BJ (cell line): ENCODE data around the gene ZPBP2. TPM values are rescaled to one million over a fixed set of nuclear protein-coding genes. Genes with fewer than 3 reads are reported as not detected.

Source experiments
- CTCF ChIA-PET: fragments of 350-600 bp; formaldehyde crosslinking; extraction: SDS; loops from one replicate; lab custom pipeline; 2021; ENCODE audit warnings: antibody characterized with exemption, inconsistent platforms; lab: Yijun Ruan, JAX
- POLR2A ChIA-PET: fragments of 300-600 bp; sonication (Branson Sonifier 250); formaldehyde crosslinking; extraction: SDS; loops from one replicate; lab custom pipeline; 2021; ENCODE audit warnings: antibody characterized with exemption; lab: Charles Lee
- DNase-seq: peaks from one replicate; pipeline ENCODE4 v3.0.0-alpha.2; 2011; ENCODE audit warnings: low read depth
- H3K27me3 ChIP-seq: 2 replicates; pipeline ENCODE4 v1.6.0; 2011; ENCODE audit warnings: low read length; ENCODE audit not compliant: control insufficient read depth, insufficient read depth
- H3K36me3 ChIP-seq: 2 replicates; pipeline ENCODE4 v1.5.1; 2011; ENCODE audit warnings: low read length; ENCODE audit not compliant: control insufficient read depth, insufficient read depth
- H3K4me3 ChIP-seq: 2 replicates; pipeline ENCODE4 v1.5.1; 2011; ENCODE audit warnings: low read depth, mild to moderate bottlenecking, control low read depth, low read length
- CTCF ChIP-seq: IDR thresholded peaks from 2 replicates; pipeline ENCODE4 v1.5.1; 2011; ENCODE audit warnings: low read depth, mild to moderate bottlenecking, control low read depth, inconsistent platforms, low read length, moderate library complexity; ENCODE audit not compliant: insufficient read depth
- polyA plus RNA-seq: library from polyadenylated mRNA; depleted of rRNA; stranded (reverse); fragments of >200 nt; gene quantifications from 2 replicates; pipeline ENCODE4 v1.2.3, GENCODE V29; 2011

The ZPBP2 gene
- polyA plus RNA-seq, 1 experiment = not detected

- DNase-seq = no peak
- Histone ChIP-seq H3K4me3 (no peak overlapping the region), H3K27me3 (peaks cover 4% of the 10 kb centered on the region; the same call in 1 of the 2 replicates), H3K36me3 (no peaks in the 10 kb centered on the region)
- ChIA-PET CTCF (no interaction called here), POLR2A (no interaction called here)
- no peak for TF ChIP-seq CTCF
Measured at GRCh38 chr17:39834017-39834416, 34.0 kb upstream of the ZPBP2 start.

- Histone ChIP-seq H3K36me3 (no peaks in the 10 kb centered on the region), H3K4me3 (no peak overlapping the region), H3K27me3 (peaks cover 4% of the 10 kb centered on the region; the same call in 1 of the 2 replicates)
- ChIA-PET CTCF (interaction anchor here (0.5 to 1.2 kb wide), 4 partner anchors 22 to 71 kb away, joined by 3 to 4 read pairs (median 3); no protein-coding TSS in a partner anchor), POLR2A (no interaction called here)
- TF ChIP-seq CTCF = no peak
- DNase-seq = no peak
Measured at GRCh38 chr17:39835038-39835786, 32.8 kb upstream of the ZPBP2 start.

GRCh38 chr17:39836117-39836516, 31.9 kb upstream of the ZPBP2 start:
- no peak for DNase-seq
- Histone ChIP-seq H3K4me3 (no peak overlapping the region), H3K27me3 (peaks cover 6% of the 10 kb centered on the region), H3K36me3 (no peaks in the 10 kb centered on the region)
- POLR2A ChIA-PET = no interaction called here
- TF ChIP-seq CTCF = no peak
- CTCF ChIA-PET = interaction anchor here (1.2 kb wide), 1 partner anchor 46 kb away, joined by 3 read pairs; no protein-coding TSS in a partner anchor

- no peak for TF ChIP-seq CTCF
- ChIA-PET CTCF (no interaction called here), POLR2A (no interaction called here)
- no peak overlapping the region for H3K4me3 ChIP-seq
- DNase-seq = no peak
- peaks cover 6% of the 10 kb centered on the region for H3K27me3 ChIP-seq
- H3K36me3 ChIP-seq = no peaks in the 10 kb centered on the region
Measured at GRCh38 chr17:39838057-39838456, 29.9 kb upstream of the ZPBP2 start.

- no peak for TF ChIP-seq CTCF
- Histone ChIP-seq H3K27me3 (peaks cover 8% of the 10 kb centered on the region), H3K36me3 (no peaks in the 10 kb centered on the region), H3K4me3 (no peak overlapping the region)
- DNase-seq = no peak
- ChIA-PET POLR2A (no interaction called here), CTCF (interaction anchor here (1.5 kb wide), 1 partner anchor 24 kb away, joined by 3 read pairs; no protein-coding TSS in a partner anchor)
Measured at GRCh38 chr17:39838784-39839183, 29.2 kb upstream of the ZPBP2 start.
